ENCODE data around the gene CNNM3. TPM values are rescaled to one million over a fixed set of nuclear protein-coding genes. Genes with fewer than 3 reads are reported as not detected.

CNNM3 gene
- total RNA-seq, 1 experiment from 2014 or later: 62.5 TPM

GRCh38 chr2:96842600-96842999 is 26.5 kb downstream of the CNNM3 start:
- BruUV-seq (replicated peaks): TSS peak; percentile 10
- CTCF ChIA-PET: interaction anchor here (1.3 kb wide), 1 partner anchor 16 kb away, joined by 8 read pairs; the partner anchor contains the start of gene ANKRD39

GRCh38 chr2:96843538-96844268 is 27.6 kb downstream of the CNNM3 start, which contains the start of gene ANKRD23:
Gene ANKRD23, minus strand, starts transcription at chr2:96844021. Its CDS starts 29 bp downstream, at chr2:96843992.
- POLR2A ChIA-PET: interaction anchor here (1.4 kb wide), 1 partner anchor 23 kb away, joined by 3 read pairs; no protein-coding TSS in a partner anchor
- Mint-ChIP-seq H3K4me3 (ENCODE audit: unreplicated experiment) (no peak within 1 kb of the TSS), H3K4me1 (ENCODE audit: low read depth, unreplicated experiment) (no peaks in the 10 kb centered on the region)

More at GRCh38 chr2:96842600-96842999, 26.5 kb downstream of the CNNM3 start:
- Mint-ChIP-seq H3K4me1 (ENCODE audit: low read depth, unreplicated experiment) (no peaks in the 10 kb centered on the region), H3K4me3 (ENCODE audit: unreplicated experiment) (no peak overlapping the region), H3K27ac (ENCODE audit: unreplicated experiment) (peak overlapping the region; percentile 45), H3K36me3 (ENCODE audit: insufficient read depth, unreplicated experiment) (peaks cover 72% of the 10 kb centered on the region), H3K9me3 (ENCODE audit: unreplicated experiment) (no peaks in the 10 kb centered on the region), H3K27me3 (ENCODE audit: insufficient read depth, unreplicated experiment) (no peaks in the 10 kb centered on the region)
- no peak for TF ChIP-seq CTCF (IDR thresholded peaks at IDR 0.05; ENCODE audit: insufficient read depth in 1 of 2, low read depth in 1 of 2, low read length in 1 of 2, severe bottlenecking in 1 of 2, unreplicated experiment in 1 of 2)
- POLR2A ChIA-PET: interaction anchor here (0.6 to 1.4 kb wide), 3 partner anchors 15 to 82 kb away, joined by 3 to 12 read pairs (median 3); partner anchors contain the start of gene ANKRD39
- DNase-seq: peak in 1 of 2 experiments; percentile 57
- H3K36me3 ChIP-seq (ENCODE audit: control insufficient read depth, insufficient read depth, low read length): no peaks in the 10 kb centered on the region; the same call in none of the 2 replicates
- H3K4me1 ChIP-seq: peaks cover 5% of the 10 kb centered on the region
- H3K9me3 ChIP-seq: no peaks in the 10 kb centered on the region
- intact Hi-C loops (cut with micrococcal nuclease; ENCODE audit: unreplicated experiment): no loop called here
- H3K4me3 ChIP-seq (ENCODE audit: low read depth, low read length): no peak overlapping the region
- H3K27me3 ChIP-seq (replicated peaks; ENCODE audit: control insufficient read depth, insufficient read depth, low read length): no peaks in the 10 kb centered on the region

More at GRCh38 chr2:96843538-96844268, 27.6 kb downstream of the CNNM3 start, which contains the start of gene ANKRD23:
- CTCF ChIA-PET: no interaction called here
- no peaks in the 10 kb centered on the region for H3K9me3 Mint-ChIP-seq (ENCODE audit: unreplicated experiment)
- intact Hi-C loops (cut with micrococcal nuclease; ENCODE audit: unreplicated experiment): no loop called here
- H3K27me3 ChIP-seq (replicated peaks; ENCODE audit: control insufficient read depth, insufficient read depth, low read length): no peaks in the 10 kb centered on the region
- H3K27ac Mint-ChIP-seq (ENCODE audit: unreplicated experiment): peak within 1 kb of the TSS; percentile 45
- no TSS peak for BruUV-seq (replicated peaks)
- no peak for TF ChIP-seq CTCF (IDR thresholded peaks at IDR 0.05; ENCODE audit: insufficient read depth in 1 of 2, low read depth in 1 of 2, low read length in 1 of 2, severe bottlenecking in 1 of 2, unreplicated experiment in 1 of 2)
- H3K27me3 Mint-ChIP-seq (ENCODE audit: insufficient read depth, unreplicated experiment): no peaks in the 10 kb centered on the region
- H3K9me3 ChIP-seq: no peaks in the 10 kb centered on the region
- H3K4me1 ChIP-seq: peaks cover 3% of the 10 kb centered on the region; the same call in 1 of the 2 replicates
- H3K4me3 ChIP-seq (ENCODE audit: low read depth, low read length): no peak within 1 kb of the TSS
- H3K36me3 ChIP-seq (ENCODE audit: control insufficient read depth, insufficient read depth, low read length): peaks cover 2% of the 10 kb centered on the region
- H3K36me3 Mint-ChIP-seq (ENCODE audit: insufficient read depth, unreplicated experiment): peaks cover 79% of the 10 kb centered on the region
- no peak for DNase-seq
